Activated T-helper 1 cell treated with anti-CD3 and anti-CD28 coated beads, Interleukin-2, amount 50 U/mL, for 16 hours (primary cell): ENCODE results near the gene THRAP3.

Source experiments
- DNase-seq, 2 donors: peaks; one replicate each; pipeline ENCODE4 v3.0.0-alpha.2; 2020; ENCODE audit warnings: low read depth in 1 of 2, low spot score in 1 of 2

Gene THRAP3

GRCh38 chr1:36295390-36295789, 71.1 kb downstream of the THRAP3 start:
- DNase-seq, result no peak

- DNase-seq, result no peak
These were observed 72.8 kb downstream of the THRAP3 start for GRCh38 chr1:36297062-36297461.

GRCh38 chr1:36298640-36299039, 74.4 kb downstream of the THRAP3 start:
- no peak for DNase-seq

- DNase-seq, result no peak
These were observed 76.3 kb downstream of the THRAP3 start for GRCh38 chr1:36300526-36300925.

GRCh38 chr1:36301220-36301619, 77.0 kb downstream of the THRAP3 start:
- DNase-seq, result no peak

GRCh38 chr1:36303244-36303643, 79.0 kb downstream of the THRAP3 start:
- DNase-seq, result no peak

GRCh38 chr1:36303650-36304360, 79.6 kb downstream of the THRAP3 start:
- no peak for DNase-seq

GRCh38 chr1:36304521-36304920, 80.3 kb downstream of the THRAP3 start:
- no peak for DNase-seq

GRCh38 chr1:36304970-36305914, 81.0 kb downstream of the THRAP3 start:
- DNase-seq, result no peak

GRCh38 chr1:36305915-36306209, 81.6 kb downstream of the THRAP3 start:
- DNase-seq, result no peak

- no peak for DNase-seq
These were observed 82.1 kb downstream of the THRAP3 start, which contains the start of gene SH3D21 for GRCh38 chr1:36306210-36306901. TSS of gene SH3D21 (plus strand) at chr1:36306368. CDS start at chr1:36306421, 53 bp downstream.

GRCh38 chr1:36306902-36307456, 82.7 kb downstream of the THRAP3 start:
- DNase-seq, result peak; percentile 80 to 86

GRCh38 chr1:36307601-36308330, 83.5 kb downstream of the THRAP3 start:
- no peak for DNase-seq

- DNase-seq, result no peak
These were observed 85.2 kb downstream of the THRAP3 start for GRCh38 chr1:36309397-36309796.

- no peak for DNase-seq
These were observed 96.1 kb downstream of the THRAP3 start for GRCh38 chr1:36320291-36320761.

- DNase-seq, result no peak
These were observed 96.5 kb downstream of the THRAP3 start for GRCh38 chr1:36320767-36321118.

- DNase-seq, result no peak
These were observed 97.1 kb downstream of the THRAP3 start for GRCh38 chr1:36321119-36321951.

GRCh38 chr1:36322041-36322785, 98.0 kb downstream of the THRAP3 start:
- no peak for DNase-seq
